NT2/D1 (cell line): Measurements from ENCODE around the gene TM4SF1.

Experiments
- SUZ12 ChIP-seq: IDR thresholded peaks from 2 replicates; pipeline ENCODE4 v1.6.1; 2011; ENCODE audit not compliant: insufficient read length, insufficient read depth; ENCODE audit errors: extremely low read depth
- YY1 ChIP-seq: IDR thresholded peaks from 2 replicates; pipeline ENCODE4 v1.6.1; 2011; ENCODE audit not compliant: insufficient read length, insufficient read depth
- ZNF274 ChIP-seq: IDR thresholded peaks from 2 replicates; pipeline ENCODE4 v1.6.1; 2011; ENCODE audit warnings: mild to moderate bottlenecking, low read depth, low read length

DNA sequence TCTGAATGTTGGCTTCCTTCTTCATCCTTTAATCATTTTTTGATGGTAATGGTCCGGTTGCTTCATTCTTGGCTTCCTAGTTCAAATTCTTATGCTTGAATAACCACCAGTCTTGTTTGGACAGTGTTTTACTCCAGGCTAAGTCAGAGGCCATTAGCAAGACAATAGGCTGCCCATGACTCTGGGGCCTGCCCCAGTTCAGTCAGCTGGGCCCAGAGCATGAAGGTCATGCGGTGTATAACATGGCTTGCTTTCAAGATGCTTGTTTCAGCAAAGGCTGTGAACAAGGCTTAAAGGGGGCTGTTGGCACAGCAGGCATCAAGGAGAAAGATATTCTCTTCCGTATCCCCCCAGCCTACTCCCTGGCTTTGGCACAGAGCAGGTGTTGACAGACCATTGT is 57.7 kb downstream of the TM4SF1 start:
- TF ChIP-seq YY1, result no peak
- TF ChIP-seq ZNF274, result no peak
- TF ChIP-seq SUZ12, result no peak
